Measurements from ENCODE around the gene FFAR3. TPM values are rescaled to one million over a fixed set of nuclear protein-coding genes. Genes with fewer than 3 reads are reported as not detected.

Gene FFAR3
- total and polyA plus RNA-seq, 2 of the 8 experiments (the other 6 are each of a cell fraction or from before 2014, with no cell fraction given) = not detected

GRCh38 chr19:35381318-35381717 is 23.1 kb downstream of the FFAR3 start (continued):
- no peak for TF ChIP-seq SAP30 (IDR thresholded peaks at IDR 0.05; ENCODE audit: insufficient read depth, insufficient replicate concordance, low read length)
- no peak for TF ChIP-seq RXRA (IDR thresholded peaks at IDR 0.05; ENCODE audit: insufficient read depth, low read depth, low read length)
- no peak for TF ChIP-seq JUN (IDR thresholded peaks at IDR 0.05; ENCODE audit: low read depth, low read length)
- TF ChIP-seq POU5F1 (IDR thresholded peaks at IDR 0.05; ENCODE audit: low read depth, low read length) = no peak
- no peak for TF ChIP-seq SP1 (IDR thresholded peaks at IDR 0.05; ENCODE audit: low read depth, low read length)
- TF ChIP-seq EGR1 (IDR thresholded peaks at IDR 0.05; ENCODE audit: borderline replicate concordance, low read depth, low read length) = no peak
- TF ChIP-seq, protein P1, sequence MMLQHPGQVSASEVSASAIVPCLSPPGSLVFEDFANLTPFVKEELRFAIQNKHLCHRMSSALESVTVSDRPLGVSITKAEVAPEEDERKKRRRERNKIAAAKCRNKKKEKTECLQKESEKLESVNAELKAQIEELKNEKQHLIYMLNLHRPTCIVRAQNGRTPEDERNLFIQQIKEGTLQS (IDR thresholded peaks at IDR 0.05; ENCODE audit: insufficient read depth, low read depth, low read length) = no peak

Measured in H1 (cell line).